ENCODE measurements around the gene PUDP. TPM values are rescaled to one million over a fixed set of nuclear protein-coding genes. Genes with fewer than 3 reads are reported as not detected.
"Not testable (repeated sequence)": the region's sequence is repeated elsewhere in the genome, so short reads cannot be mapped to it uniquely, and the experiment has no call there.

The PUDP gene
- total RNA-seq, 1 donor from 2014 or later: 6.1 TPM

DNA sequence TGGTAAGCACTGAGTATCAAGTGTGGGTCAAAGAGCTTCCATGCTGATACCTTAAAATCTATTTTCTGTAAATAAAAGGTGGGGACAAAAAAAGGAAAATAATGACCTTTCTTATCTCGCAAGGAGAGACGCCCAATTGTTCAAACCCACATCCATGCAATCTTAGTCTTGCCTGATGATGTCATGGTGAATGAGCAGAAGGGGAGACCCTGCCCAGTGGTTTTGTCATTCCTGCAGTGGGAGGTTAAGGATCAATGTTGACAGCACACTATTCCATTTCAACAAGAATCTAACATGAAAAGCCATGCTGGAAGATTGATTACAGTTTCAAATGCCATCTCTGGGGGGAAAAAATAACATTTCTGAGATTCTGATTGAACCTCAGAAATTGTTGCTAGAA is 40.7 kb upstream of the PUDP start:
- Histone ChIP-seq H3K4me3 (ENCODE audit: low read depth, low read length) (no peak overlapping the region), H3K27me3 (ENCODE audit: control insufficient read depth, insufficient read depth, low read length) (no peaks in the 10 kb centered on the region), H3K36me3 (ENCODE audit: control insufficient read depth, insufficient read depth, low read length) (no peaks in the 10 kb centered on the region)
- DNase-seq (ENCODE audit: low read depth) (no peak), FAIRE-seq (no peak)
- TF ChIP-seq, protein P1, sequence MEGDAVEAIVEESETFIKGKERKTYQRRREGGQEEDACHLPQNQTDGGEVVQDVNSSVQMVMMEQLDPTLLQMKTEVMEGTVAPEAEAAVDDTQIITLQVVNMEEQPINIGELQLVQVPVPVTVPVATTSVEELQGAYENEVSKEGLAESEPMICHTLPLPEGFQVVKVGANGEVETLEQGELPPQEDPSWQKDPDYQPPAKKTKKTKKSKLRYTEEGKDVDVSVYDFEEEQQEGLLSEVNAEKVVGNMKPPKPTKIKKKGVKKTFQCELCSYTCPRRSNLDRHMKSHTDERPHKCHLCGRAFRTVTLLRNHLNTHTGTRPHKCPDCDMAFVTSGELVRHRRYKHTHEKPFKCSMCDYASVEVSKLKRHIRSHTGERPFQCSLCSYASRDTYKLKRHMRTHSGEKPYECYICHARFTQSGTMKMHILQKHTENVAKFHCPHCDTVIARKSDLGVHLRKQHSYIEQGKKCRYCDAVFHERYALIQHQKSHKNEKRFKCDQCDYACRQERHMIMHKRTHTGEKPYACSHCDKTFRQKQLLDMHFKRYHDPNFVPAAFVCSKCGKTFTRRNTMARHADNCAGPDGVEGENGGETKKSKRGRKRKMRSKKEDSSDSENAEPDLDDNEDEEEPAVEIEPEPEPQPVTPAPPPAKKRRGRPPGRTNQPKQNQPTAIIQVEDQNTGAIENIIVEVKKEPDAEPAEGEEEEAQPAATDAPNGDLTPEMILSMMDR (IDR thresholded peaks at IDR 0.05; ENCODE audit: insufficient read depth, low read length, severe bottlenecking): no peak

DNA sequence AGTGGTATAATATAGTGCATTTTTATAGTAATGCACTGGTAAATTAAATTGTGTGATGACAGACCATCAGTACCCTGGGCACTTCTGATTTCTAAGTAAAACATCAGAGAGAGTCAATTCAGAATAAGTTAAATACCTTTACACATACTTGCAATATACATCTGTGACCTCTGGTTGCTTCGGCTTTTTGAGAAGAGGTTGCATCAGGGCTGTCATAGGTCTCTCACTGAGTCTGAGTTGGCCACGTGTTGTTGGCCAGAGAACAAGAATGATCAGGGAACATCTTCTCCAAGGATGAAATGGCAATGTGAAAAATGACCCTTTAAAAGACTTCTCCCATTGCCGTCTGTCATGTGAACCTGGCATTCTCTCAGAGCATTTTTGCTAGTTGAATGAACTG is 36.9 kb upstream of the PUDP start:
- TF ChIP-seq, protein P1 (IDR thresholded peaks at IDR 0.05; ENCODE audit: insufficient read depth, low read length, severe bottlenecking): no peak
- FAIRE-seq (no peak), DNase-seq (ENCODE audit: low read depth) (no peak)
- H3K36me3 ChIP-seq (ENCODE audit: control insufficient read depth, insufficient read depth, low read length): no peaks in the 10 kb centered on the region
- no peaks in the 10 kb centered on the region for H3K27me3 ChIP-seq (ENCODE audit: control insufficient read depth, insufficient read depth, low read length)
- H3K4me3 ChIP-seq (ENCODE audit: low read depth, low read length): no peak overlapping the region

DNA sequence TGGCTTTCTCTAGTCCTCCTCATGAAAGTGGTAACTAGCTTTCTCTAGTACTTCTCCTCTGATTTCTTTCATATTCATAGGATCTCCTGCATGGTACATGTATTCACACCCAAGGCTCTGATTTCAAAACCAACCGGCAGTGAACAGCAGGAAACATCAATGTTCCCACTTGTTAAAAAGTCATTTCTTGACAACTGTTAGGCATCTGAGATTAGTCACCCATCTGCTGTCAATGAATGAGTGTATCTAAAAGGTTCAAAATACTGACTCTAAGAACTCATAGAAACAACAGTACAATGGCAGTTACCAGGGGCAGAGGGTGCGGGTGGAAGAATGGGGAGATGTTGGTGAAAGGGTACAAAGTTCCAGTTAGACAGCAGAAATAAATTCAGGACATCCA is 31.5 kb upstream of the PUDP start:
- H3K4me3 ChIP-seq (ENCODE audit: low read depth, low read length): no peak overlapping the region
- DNase-seq (ENCODE audit: low read depth) (peak; percentile 1), FAIRE-seq (peak; percentile 28)
- no peaks in the 10 kb centered on the region for H3K27me3 ChIP-seq (ENCODE audit: control insufficient read depth, insufficient read depth, low read length)
- TF ChIP-seq, protein P1 (IDR thresholded peaks at IDR 0.05; ENCODE audit: insufficient read depth, low read length, severe bottlenecking): no peak
- no peaks in the 10 kb centered on the region for H3K36me3 ChIP-seq (ENCODE audit: control insufficient read depth, insufficient read depth, low read length)

DNA sequence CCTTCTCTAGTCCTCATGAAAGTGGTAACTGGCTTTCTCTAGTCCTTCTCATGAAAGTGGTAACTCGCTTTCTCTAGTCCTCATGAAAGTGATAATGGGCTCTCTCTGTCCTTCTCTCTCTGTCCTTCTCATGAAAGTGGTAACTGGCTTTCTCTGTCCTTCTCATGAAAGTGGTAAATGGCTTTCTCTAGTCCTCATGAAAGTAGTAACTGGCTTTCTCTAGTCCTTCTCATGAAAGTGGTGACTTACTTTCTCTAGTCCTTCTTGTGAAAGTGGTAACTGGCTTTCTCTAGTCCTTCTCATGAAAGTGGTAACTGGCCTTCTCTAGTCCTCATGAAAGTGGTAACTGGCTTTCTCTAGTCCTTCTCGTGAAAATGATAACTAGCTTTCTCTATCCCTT is 30.9 kb upstream of the PUDP start:
- peak; percentile 58 for FAIRE-seq
- H3K4me3 ChIP-seq (ENCODE audit: low read depth, low read length); H3K36me3 ChIP-seq (ENCODE audit: control insufficient read depth, insufficient read depth, low read length); H3K27me3 ChIP-seq (ENCODE audit: control insufficient read depth, insufficient read depth, low read length); DNase-seq (ENCODE audit: low read depth): not testable (repeated sequence)

DNA sequence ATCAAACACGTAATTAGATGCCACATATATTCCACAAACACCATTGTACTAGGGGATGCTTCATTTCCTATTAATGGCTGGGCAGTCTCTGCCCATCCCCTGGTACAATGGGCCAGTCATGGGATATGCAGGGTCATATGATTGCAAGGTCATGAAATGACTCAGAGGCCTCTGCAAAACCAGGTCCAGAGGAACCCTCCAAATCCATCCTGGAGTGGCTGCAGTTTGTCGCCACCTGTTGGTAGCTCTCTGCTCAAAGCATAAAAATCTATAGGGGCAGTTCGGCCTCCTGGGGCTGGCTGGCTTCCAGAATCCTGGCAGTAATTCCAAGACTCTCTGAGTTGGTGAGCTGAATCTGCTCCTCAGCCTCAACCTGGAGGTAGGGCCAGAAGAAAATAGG is 22.9 kb upstream of the PUDP start:
- FAIRE-seq: no peak
- no peak for DNase-seq (ENCODE audit: low read depth)
- TF ChIP-seq, protein P1 (IDR thresholded peaks at IDR 0.05; ENCODE audit: insufficient read depth, low read length, severe bottlenecking): peak; percentile 21
- Histone ChIP-seq H3K36me3 (ENCODE audit: control insufficient read depth, insufficient read depth, low read length) (no peaks in the 10 kb centered on the region), H3K4me3 (ENCODE audit: low read depth, low read length) (no peak overlapping the region), H3K27me3 (ENCODE audit: control insufficient read depth, insufficient read depth, low read length) (no peaks in the 10 kb centered on the region)

DNA sequence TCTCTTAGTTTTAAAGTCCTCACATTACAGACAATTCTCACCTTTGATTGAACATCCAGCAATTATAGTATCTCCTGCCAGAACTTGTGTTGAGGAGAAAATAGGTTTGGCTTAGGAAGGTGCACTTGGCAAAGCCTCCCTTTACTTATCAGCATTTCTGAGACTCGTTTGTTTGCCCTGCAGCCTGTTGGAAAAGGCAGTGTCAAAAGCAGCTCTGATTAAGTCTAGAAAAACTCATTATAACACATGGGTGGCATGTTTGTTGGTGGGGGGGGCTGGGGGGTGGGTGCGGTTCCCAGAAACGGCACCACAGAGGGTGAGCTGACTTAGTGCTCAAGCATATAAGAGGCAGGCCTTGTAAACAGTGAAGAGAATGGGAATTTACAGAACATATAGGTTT is 21.7 kb upstream of the PUDP start:
- TF ChIP-seq, protein P1 (IDR thresholded peaks at IDR 0.05; ENCODE audit: insufficient read depth, low read length, severe bottlenecking): no peak
- H3K27me3 ChIP-seq (ENCODE audit: control insufficient read depth, insufficient read depth, low read length): no peaks in the 10 kb centered on the region
- no peak for DNase-seq (ENCODE audit: low read depth)
- no peaks in the 10 kb centered on the region for H3K36me3 ChIP-seq (ENCODE audit: control insufficient read depth, insufficient read depth, low read length)
- H3K4me3 ChIP-seq (ENCODE audit: low read depth, low read length): no peak overlapping the region
- FAIRE-seq: no peak
